GM13977 (cell line): Measurements from ENCODE around the gene PROSER2.
"Not testable (repeated sequence)": the region's sequence is repeated elsewhere in the genome, so short reads cannot be mapped to it uniquely, and the experiment has no call there.

Source experiments
- DNase-seq: peaks from one replicate; pipeline ENCODE4 v3.0.0; 2012; ENCODE audit warnings: low spot score
- CTCF ChIP-seq: IDR thresholded peaks from 2 replicates; pipeline ENCODE4 v1.5.1; 2012; ENCODE audit warnings: mild to moderate bottlenecking, control low read depth; ENCODE audit not compliant: insufficient read depth; ENCODE audit errors: extremely low read depth, missing control alignments
- in situ Hi-C: fragments of 300-500 bp; cut with MboI; formaldehyde crosslinking; loops from one replicate; pipeline ENCODE4 v1.12.0; 2022; ENCODE audit warnings: low sequenced_read_pairs, low pct_unique_long_range_greater_than_20kb, mixed read lengths, inconsistent platforms; ENCODE audit not compliant: unreplicated experiment

PROSER2 gene

GRCh38 chr10:11849911-11850310 lies 26.8 kb downstream of the PROSER2 start:
- DNase-seq: no peak
- in situ Hi-C loops: no loop called here
- no peak for TF ChIP-seq CTCF

DNA sequence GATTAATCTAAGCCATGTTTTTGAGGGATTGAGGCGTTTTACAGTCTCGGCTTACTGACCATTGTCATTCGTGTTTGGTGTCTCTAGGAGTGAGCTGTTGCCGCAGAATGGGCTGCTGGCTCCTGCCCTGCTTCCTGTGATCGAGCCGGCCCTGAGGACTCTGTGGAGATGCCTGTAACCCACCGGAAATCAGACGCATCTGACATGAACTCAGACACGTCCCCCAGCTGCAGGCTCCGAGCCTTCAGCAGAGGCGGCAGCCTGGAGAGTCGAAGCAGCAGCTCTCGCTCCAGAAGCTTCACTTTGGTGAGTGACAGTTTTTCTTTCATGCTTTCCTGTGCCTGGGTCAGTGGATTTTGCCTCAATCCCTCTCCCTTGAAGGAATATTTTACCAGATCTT lies 28.8 kb downstream of the PROSER2 start:
- in situ Hi-C loops: no loop called here
- no peak for TF ChIP-seq CTCF
- no peak for DNase-seq

GRCh38 chr10:11852637-11853036 lies 29.5 kb downstream of the PROSER2 start:
- in situ Hi-C loops, DNase-seq: not testable (repeated sequence)

GRCh38 chr10:11853468-11853867 lies 30.3 kb downstream of the PROSER2 start:
- TF ChIP-seq CTCF: peak; percentile 33
- no peak for DNase-seq
- in situ Hi-C loops: no loop called here

DNA sequence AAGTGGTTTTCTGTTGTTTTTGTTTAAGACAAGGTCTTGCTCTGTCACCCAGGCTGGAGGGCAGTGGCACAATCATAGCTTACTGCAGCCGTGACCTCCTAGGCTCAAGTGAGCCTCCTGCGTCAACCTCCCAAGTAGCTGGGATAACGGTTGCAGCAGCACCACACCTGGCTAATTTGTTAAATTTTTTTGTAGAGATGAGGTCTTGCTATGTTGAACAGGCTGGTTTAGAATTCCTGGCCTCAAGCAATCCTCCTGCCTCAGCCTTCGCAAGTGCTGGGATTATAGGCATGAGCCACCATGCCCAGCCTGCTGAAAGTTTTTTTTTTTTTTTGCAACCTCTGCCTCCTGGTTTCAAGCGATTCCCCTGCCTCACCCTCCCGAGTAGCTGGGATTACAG lies 31.1 kb downstream of the PROSER2 start:
- no peak for DNase-seq
- no peak for TF ChIP-seq CTCF
- in situ Hi-C loops: no loop called here

- DNase-seq: no peak
- in situ Hi-C loops: no loop called here
- no peak for TF ChIP-seq CTCF
These were observed 32.9 kb downstream of the PROSER2 start for GRCh38 chr10:11856089-11856488.

- no peak for TF ChIP-seq CTCF
- DNase-seq: no peak
- in situ Hi-C loops: no loop called here
These were observed 33.5 kb downstream of the PROSER2 start for GRCh38 chr10:11856678-11857077.
